DMS 273 (cell line): ENCODE data around the gene STRN.
"Not testable (repeated sequence)": the region's sequence is repeated elsewhere in the genome, so short reads cannot be mapped to it uniquely, and the experiment has no call there.

Source experiments
- DNase-seq: peaks from one replicate; lab custom pipeline; 2025; ENCODE audit not compliant: unreplicated experiment; lab: John Stamatoyannopoulos, UW

The STRN gene, protein sequence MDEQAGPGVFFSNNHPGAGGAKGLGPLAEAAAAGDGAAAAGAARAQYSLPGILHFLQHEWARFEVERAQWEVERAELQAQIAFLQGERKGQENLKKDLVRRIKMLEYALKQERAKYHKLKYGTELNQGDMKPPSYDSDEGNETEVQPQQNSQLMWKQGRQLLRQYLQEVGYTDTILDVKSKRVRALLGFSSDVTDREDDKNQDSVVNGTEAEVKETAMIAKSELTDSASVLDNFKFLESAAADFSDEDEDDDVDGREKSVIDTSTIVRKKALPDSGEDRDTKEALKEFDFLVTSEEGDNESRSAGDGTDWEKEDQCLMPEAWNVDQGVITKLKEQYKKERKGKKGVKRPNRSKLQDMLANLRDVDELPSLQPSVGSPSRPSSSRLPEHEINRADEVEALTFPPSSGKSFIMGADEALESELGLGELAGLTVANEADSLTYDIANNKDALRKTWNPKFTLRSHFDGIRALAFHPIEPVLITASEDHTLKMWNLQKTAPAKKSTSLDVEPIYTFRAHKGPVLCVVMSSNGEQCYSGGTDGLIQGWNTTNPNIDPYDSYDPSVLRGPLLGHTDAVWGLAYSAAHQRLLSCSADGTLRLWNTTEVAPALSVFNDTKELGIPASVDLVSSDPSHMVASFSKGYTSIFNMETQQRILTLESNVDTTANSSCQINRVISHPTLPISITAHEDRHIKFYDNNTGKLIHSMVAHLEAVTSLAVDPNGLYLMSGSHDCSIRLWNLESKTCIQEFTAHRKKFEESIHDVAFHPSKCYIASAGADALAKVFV

DNA sequence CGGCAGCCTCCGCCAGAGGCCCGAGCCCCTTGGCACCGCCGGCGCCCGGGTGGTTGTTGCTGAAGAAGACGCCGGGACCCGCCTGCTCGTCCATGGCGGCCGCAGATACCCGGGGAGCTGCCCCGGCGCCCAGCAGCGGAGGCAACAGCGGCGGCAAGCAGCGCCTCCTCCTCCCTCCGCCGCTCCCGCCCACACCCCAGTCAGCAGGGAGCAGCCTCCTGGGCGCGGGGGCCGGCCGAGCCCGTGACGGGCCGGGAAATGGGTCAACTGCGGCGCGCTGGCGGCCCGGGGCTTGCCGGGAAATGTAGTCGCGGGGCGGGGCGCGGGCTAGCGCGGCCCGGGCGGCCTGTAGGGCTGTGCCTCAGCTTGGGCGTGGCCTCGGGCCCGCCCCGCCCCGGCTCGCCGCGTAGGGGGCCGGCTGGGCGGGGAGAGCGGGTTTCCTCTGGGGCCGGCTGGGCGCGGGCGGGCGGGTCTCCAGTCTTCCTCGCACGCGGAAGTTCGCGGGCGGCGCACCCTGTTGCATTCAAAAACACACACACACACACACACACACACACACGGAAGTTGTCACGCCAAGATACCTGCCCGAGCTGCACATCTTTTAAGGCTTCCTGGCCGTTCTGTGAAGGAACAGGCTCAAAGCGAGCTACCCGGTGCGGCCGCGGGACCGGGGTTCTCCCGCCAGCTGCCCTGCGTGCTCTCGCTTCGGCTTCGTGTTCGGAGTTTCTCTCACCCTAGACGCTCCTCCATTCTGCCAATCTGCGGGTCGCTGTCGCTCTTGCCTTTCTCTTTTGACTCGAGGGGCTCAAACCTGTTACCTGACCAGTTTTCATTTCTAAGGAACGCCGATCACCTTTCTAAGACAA lies at the start of gene STRN:
TSS of gene STRN (minus strand) at position 167 of the 866 bp plus-strand sequence. CDS start at position 94, 73 bp downstream.
- DNase-seq, result peak; percentile 99

DNA sequence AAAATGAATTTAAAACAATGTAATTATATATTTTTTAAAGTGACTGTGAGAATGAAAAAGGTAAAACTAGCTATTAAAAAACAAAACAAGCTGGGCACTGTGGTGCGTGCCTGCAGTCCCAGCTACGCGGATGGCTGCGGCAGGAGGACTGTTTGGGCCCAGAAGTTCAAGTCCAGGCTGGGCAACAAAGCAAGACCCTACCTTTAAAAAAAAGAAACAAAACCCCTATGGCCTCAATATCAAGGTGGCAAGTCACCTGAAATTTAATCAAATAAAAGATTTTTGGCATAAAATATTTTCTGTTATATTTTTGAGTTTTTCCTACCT lies 46.9 kb upstream of the STRN start:
- DNase-seq, result no peak

DNA sequence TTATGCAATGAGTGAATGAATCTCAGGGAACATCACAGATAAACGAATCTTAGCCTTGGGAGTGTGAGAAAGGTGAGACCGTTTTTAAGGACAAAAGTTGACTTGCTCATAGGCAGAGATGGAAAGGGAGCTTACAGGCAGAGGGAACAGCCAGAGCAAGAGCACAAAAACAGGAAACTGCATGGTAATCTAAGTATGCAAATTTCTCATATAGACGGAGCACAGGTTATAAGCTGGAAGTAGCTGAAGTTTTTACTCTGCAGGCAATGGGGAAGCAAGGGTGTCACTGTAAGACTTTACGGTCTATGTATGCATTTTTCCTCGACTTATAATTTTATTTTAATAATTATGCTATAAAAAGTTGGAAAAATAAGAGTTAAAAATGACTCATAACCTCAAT lies 44.8 kb upstream of the STRN start:
- DNase-seq, result no peak

DNA sequence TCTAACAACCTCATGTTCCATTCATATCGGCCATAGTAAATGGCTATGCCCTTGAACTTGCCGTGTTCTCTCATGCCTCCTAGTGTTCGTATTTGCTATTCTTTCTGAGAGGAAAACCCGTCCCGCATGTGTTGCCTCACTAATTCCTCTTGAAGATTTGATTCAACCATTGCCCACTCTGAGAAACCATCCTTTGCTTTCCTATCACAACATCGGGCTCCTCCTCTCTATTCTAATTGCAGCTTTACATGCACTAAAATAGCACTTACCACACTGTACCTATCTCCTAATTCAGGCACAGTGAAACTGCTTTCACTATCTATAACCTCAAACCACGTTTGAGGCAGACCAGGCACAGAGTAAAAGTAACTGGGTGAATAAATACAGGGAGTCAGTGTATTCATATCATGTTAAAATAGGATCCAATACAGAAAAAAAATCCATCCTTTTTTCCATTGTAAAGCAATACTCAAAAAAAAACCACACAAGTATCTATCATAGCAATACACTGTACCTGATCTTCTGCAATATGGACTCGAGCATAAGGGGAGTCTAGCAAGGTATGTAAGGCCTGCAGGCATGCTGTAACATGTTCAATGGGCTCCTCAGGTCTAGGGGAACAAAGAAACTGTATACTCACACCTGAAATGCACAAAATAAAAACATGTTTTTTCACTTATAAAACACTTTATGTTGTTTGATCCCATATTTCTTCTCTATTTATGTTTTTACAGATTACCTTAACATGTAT lies 39.0 kb upstream of the STRN start:
- no peak for DNase-seq

DNA sequence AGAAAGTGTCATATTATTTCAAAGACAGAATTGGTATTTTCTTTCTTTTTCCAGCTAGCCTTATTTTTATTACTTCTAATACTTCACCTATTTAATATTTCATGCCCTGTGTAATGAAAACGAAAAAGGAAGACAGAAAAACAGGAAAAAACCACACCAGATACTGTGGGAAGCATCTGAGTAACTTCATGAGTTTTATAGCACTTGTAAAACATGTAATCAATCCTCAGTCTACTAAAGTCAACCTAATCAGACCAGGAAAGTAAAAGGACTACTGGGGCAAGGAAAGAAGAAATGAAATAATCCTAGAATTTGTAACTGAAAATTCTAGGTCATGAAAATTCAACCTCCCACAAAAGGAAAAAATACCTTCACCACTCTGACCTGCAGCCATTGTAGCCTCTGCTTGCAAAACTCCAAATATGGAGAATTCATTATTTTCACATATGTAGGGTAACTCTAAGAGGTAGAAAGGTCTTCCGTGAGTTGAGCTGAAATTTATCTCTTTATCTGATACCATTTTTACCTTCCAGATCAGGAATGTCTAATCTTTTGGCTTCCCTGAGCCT lies 34.7 kb upstream of the STRN start:
- no peak for DNase-seq

DNA sequence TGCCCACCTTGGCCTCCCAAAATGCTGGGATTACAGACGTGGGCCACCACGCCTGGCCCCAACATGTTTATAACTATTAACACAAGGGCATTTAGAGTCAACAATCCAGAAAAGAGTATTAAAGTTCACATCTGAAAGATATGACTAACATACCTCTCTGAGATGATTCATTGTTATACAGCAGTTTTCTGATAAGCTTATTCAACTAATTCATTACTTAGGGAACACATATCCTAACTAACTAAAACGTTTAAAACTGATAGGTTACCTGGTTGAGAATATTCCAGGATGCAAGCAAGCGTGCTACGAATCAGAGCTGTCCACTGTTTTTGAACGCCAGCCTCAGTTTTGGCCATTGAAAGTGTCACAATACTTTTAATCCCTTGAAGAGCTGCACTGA lies 34.0 kb upstream of the STRN start:
- DNase-seq, result no peak

DNA sequence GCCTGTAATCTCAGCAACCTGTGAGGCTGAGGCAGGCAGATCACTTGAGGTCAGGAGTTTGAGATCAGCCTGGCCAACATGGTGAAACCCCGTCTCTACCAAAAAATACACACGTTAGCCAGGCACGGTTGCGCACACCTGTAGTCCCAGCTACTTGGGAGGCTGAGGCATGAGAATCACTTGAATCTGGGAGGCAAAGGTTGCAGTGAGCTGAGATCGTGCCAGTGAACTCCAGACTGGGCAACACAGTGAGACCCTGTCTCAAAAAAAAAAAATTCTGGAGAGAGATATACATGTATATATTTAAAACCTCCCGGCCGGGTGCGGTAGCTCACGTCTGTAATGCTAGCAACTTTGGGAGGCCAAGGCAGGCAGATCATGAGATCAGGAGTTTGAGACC lies 33.1 kb upstream of the STRN start:
- not testable (repeated sequence) for DNase-seq

DNA sequence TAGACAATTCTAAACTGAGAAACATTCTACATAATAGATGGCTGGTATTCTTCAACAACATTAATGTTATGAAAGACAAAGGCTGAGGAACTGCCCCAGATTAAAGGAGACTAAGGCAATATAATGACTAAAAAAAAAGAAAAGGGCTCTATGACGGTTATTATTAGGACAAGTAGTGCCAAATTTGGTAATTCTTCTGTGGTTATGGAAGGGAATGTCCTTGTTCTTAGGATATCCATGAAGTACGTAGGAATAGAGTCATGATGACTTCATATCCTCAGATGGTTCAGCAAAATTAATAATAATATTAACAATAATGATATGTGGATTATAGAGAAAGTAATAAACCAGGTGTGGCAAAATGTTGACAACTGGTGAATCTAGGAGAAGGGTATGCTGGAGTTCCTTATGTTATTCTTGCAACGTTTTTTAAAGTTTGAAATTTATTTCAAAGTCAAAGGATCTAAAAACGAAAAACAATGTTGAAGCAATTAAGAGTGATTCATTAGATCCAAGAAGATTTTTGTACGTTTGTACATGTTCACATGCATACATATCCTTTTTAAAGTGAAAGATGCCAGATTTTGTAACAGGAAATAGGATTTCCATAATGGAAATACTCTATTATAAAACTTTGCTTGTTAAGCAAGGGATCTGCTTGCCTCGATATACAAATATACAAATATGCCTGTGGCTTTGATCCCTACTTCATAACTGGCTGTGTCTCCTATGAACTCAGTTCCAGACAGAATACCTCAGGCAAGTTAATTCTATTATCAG lies 27.7 kb upstream of the STRN start:
- no peak for DNase-seq

DNA sequence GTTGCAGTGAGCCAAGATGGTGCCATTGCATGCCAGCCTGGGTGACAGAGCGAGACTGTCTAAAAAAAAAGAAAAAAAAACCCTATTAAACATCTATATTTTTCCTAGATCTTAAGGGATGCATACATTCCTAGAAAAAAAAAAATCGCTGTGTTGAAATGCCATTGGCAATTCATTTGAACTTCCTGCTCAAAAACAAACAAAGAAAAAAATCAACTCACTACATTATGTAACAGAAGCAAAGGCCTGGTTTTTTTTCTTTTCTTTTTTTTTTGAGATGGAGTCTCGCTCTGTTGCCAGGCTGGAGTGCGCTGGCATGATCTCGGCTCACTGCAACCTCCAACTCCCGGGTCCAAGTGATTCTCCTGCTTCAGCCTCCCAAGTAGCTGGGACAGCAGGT lies 21.7 kb upstream of the STRN start:
- DNase-seq, result no peak

DNA sequence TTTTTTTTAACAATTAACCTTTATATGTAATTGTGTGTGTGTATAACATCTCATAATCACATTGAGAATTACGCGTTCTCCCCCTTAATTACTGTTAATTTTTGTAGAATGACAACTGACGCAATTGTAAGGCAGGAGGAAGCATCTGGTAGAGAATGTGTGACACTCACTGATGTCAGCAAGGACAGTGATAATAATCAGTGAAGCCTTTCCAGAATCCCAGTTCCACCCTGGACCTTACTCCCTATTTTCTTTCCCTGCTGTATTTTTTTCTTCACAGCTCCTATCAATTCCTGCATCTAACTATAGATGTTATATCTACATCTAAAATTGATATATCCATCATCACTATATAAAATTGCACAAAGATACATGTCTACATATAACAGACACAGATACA lies 16.1 kb upstream of the STRN start:
- DNase-seq, result no peak

DNA sequence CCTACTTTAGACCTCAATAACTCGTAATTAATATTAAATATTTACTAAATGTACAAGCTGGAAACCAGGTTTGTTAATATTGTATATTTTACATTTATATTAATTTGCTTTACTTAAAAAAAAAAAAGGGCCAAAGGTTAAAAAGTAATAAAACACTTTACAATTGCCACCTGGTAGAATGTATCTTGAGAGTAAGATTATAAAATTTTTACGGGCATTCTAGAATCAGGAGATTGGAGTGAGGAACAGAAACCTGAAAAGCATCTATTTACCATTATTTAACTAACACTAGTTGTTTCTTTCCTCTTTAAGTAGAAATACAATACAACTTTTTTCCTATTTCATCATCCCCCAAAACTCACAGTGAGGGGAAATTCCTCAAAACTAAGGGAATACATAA lies 15.6 kb upstream of the STRN start:
- no peak for DNase-seq

DNA sequence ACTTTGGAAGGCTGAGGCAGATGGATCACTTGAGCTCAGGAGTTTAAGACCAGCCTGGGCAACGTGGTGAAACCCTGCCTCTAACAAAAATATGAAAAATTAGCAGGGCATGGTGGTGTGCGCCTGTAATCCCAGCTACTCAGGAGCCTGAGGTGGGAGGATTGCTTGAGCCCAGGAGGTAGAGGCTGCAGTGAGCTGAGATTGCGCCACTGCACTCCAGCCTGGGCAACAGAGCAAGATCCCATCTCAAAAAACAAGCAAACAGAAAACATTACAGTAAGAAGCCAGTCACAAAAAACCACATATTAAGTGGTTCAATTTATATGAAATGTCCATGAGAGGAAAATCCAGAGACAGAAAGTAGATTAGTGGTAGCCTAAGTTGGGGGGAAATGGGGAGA lies 12.7 kb upstream of the STRN start:
- DNase-seq, result not testable (repeated sequence)

DNA sequence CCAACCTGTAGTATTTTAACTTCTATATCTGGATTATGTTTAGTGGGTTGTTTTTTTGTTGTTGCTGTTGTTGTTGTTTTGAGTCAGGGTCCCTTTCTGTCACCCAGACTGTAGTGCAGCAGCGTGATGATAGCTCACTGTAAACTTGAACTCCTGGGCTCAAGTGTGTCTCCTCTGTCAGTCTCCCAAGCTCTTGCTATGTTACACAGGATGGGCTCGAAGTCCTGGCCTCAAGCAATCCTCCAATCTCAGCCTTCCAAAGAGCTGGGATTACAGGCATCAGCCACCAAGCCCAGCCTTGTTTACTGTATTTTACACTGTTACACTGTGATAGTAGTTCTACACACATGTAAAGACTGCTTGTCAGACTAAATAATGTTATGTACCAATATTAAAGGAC lies 9.7 kb upstream of the STRN start:
- DNase-seq, result no peak

DNA sequence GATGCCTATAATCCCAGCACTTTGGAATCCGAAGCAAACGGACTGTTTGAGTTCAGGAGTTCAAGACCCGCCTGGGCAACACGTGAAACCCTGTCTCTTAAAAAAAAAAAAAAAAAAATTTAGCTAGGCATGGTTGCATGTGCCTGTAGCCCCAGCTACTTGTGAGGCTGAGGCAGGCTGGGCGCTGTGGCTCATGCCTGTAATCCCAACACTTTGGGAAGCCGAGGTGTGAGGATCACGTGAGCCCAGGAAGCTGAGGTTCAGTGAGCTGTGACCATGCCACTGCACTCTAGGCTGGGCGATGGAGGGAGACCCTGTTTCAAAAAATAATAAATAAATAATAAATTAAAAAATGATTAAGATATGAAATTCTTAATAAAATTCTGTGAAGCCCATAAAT lies 9.0 kb upstream of the STRN start:
- no peak for DNase-seq

DNA sequence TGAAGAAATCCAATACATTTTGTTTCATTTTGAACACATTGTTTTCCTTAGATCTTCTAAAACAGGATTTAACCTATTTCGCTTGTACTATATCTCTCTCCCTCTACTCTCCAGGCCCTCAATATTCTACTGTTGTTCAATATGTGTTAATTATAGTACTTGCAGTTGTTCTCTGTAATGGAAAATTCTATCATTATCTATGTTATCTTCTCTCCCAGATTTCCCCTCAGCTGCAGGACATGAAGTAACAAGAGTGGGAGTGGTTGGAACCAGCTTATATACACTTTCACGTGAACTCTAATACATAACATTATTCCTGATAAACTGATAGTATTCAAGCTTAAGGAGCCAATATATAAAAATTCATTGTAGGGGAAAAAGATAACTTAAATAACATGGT lies 7.0 kb upstream of the STRN start:
- no peak for DNase-seq

DNA sequence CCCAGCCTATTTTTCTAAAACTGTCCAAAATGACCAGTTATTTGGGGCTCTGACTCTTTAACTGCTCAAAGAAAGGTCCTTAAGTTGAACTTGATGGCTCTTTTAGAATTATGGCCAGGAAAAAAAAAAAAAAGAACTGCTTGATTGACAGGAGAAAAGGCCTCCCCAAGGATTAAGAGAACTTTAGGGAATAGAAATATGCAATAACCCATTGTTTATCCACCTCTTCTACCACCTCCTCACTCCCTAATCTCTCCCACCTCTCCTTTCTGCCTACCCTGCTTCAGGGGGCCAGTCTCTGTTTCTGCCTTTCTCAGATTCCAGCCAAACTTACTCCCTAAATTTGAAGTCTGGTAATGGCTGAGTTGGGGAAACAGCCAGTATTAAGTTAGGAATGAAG lies 5.7 kb upstream of the STRN start:
- no peak for DNase-seq

DNA sequence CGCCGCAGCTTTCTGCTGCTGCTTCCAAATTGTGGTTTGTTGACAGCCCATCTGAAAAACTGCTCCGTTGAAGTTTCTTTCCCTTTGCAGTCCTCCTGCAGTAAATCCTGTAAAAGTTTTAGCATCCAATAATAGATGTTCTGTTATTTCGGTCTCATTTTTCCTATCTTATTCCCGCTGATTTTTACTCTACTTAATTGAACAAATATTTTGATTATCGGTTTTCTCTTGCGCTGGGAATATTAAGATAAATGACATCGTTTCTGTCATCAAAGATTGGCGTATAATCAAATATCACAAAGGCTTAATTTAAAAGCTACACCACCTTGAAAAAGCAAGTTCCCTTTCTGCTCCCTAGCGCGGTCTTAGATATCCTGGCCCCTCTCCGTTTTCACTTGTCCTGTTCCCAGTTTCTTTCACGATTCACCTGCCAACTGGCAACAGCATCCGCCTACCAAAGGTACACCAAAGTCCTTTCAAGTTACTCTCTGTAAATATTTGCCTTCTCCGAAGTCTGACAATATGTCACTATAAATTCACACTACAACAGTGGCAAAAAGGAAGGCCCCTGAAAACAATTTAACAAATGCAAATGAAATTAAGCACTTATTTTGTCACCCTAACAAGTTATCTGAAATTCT lies 1.0 kb upstream of the STRN start:
- DNase-seq, result no peak

DNA sequence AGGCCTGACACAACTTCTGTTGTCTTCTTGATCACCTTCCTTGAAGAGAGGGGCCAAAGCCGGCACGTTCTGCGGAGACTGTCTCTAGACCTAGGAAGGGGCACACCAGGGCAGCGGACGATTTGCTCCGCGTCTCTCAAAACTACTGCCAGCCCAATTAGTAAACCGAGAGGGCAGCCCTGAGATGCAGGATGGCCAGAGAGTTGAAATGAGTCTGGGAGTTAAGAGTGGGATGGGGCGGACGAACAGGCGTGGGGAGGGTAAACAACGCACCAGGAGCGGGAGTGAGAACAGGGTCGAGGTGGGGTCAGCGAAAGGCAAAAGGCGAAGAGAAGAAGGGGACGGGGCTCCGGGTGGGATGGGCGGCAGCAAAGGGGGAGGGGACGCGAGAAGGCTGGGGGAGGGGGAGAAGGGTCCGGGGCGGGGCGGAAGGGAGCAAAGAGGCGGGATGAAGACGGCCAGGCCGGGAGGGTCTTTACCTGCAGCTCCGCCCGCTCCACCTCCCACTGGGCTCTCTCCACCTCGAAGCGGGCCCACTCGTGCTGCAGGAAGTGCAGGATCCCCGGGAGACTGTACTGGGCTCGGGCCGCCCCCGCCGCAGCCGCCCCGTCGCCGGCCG lies 476 bp downstream of the STRN start:
- DNase-seq, result peak; percentile 71

DNA sequence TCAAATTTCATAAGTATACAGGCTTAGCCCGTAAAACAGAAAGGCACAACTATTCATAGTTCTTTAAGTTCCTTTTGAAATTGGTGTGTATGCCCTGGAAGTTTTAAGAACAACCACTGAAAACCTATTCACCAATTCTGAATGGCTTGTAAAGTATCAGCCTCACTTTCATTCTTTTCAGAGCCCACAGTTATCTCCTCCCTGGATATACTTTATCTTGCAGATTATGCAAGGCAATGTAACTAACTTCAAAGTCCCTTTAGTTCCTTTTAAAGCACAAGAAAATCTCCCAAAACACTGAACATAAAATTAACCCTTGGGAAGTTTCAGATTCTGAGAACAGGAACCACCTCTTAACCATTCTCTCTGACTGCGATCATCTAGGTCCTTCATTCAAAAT lies 1.1 kb downstream of the STRN start:
- no peak for DNase-seq
